ENCODE measurements around the gene PHOX2A.

PHOX2A gene

DNA sequence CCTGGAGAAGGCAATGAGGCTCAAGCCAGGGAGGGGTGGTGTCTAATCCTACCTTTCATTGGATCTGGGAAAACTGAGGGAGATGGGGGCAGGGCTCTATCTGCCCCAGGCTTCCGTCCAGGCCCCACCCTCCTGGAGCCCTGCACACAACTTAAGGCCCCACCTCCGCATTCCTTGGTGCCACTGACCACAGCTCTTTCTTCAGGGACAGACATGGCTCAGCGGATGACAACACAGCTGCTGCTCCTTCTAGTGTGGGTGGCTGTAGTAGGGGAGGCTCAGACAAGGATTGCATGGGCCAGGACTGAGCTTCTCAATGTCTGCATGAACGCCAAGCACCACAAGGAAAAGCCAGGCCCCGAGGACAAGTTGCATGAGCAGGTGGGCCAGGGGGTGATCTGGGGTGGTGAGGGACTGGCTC lies 52.0 kb downstream of the PHOX2A start, which contains the start of gene FOLR1:
Gene FOLR1, plus strand, starts transcription at position 180 of the 421 bp plus-strand sequence. Its CDS starts 34 bp downstream, at position 214.
- no peak within 1 kb of the TSS for H3K4me2 ChIP-seq (ENCODE audit: low read length)
- no peaks in the 10 kb centered on the region for H3K79me2 ChIP-seq (ENCODE audit: control insufficient read depth, low read length)
- H3K9me2 ChIP-seq (replicated peaks; ENCODE audit: control insufficient read depth, low read length): no peaks in the 10 kb centered on the region
- TF ChIP-seq, protein P1, sequence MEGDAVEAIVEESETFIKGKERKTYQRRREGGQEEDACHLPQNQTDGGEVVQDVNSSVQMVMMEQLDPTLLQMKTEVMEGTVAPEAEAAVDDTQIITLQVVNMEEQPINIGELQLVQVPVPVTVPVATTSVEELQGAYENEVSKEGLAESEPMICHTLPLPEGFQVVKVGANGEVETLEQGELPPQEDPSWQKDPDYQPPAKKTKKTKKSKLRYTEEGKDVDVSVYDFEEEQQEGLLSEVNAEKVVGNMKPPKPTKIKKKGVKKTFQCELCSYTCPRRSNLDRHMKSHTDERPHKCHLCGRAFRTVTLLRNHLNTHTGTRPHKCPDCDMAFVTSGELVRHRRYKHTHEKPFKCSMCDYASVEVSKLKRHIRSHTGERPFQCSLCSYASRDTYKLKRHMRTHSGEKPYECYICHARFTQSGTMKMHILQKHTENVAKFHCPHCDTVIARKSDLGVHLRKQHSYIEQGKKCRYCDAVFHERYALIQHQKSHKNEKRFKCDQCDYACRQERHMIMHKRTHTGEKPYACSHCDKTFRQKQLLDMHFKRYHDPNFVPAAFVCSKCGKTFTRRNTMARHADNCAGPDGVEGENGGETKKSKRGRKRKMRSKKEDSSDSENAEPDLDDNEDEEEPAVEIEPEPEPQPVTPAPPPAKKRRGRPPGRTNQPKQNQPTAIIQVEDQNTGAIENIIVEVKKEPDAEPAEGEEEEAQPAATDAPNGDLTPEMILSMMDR (IDR thresholded peaks at IDR 0.05; ENCODE audit: low read depth, low read length, poor library complexity, severe bottlenecking): no peak
- no peak for TF ChIP-seq EZH2phosphoT487 (IDR thresholded peaks at IDR 0.05; ENCODE audit: borderline replicate concordance, low read length)
- H3K9me3 ChIP-seq (ENCODE audit: control insufficient read depth, insufficient read depth, low read length): no peaks in the 10 kb centered on the region
- no peak within 1 kb of the TSS for H3K4me3 ChIP-seq (ENCODE audit: low read length)
- no peak within 1 kb of the TSS for H3K27ac ChIP-seq (ENCODE audit: low read depth, low read length)
- H3F3A ChIP-seq (ENCODE audit: control insufficient read depth, insufficient read depth): no peaks in the 10 kb centered on the region
- no peaks in the 10 kb centered on the region for H3K36me3 ChIP-seq (ENCODE audit: control insufficient read depth, low read length)
- no peaks in the 10 kb centered on the region for H3K4me1 ChIP-seq (ENCODE audit: control insufficient read depth, low read length)
- H4K20me1 ChIP-seq (ENCODE audit: control insufficient read depth, insufficient read depth, low read depth, low read length): no peaks in the 10 kb centered on the region
- no peaks in the 10 kb centered on the region for H3K27me3 ChIP-seq (ENCODE audit: control insufficient read depth, low read length)

DNA sequence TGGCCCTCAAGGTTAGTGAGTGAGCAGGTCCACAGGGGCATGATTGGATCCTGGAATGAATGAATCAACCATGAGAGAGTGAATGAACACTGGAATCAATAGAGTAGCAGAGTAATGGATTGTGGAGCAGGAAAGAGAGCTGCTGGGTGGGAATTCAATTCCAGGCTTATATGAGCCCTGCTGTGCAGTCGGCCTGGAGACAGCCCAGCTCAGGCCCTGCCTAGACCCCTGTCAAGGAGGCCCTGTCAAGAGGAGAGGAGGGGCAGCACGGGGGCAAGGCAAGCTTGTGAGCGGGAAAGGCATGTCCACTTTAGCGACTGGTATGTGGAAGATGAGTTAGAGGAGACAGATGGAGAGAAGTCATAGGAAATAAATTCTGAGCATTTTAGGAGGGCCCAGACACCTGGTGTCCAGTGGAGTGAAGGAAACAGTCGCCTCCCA lies 53.3 kb downstream of the PHOX2A start:
- no peaks in the 10 kb centered on the region for H3K9me2 ChIP-seq (replicated peaks; ENCODE audit: control insufficient read depth, low read length)
- no peaks in the 10 kb centered on the region for H3F3A ChIP-seq (ENCODE audit: control insufficient read depth, insufficient read depth)
- no peak overlapping the region for H3K4me2 ChIP-seq (ENCODE audit: low read length)
- TF ChIP-seq, protein P1 (IDR thresholded peaks at IDR 0.05; ENCODE audit: low read depth, low read length, poor library complexity, severe bottlenecking): no peak
- no peak for TF ChIP-seq EZH2phosphoT487 (IDR thresholded peaks at IDR 0.05; ENCODE audit: borderline replicate concordance, low read length)
- H3K4me3 ChIP-seq (ENCODE audit: low read length): no peak overlapping the region
- H3K27ac ChIP-seq (ENCODE audit: low read depth, low read length): no peak overlapping the region
- H3K36me3 ChIP-seq (ENCODE audit: control insufficient read depth, low read length): no peaks in the 10 kb centered on the region
- H3K79me2 ChIP-seq (ENCODE audit: control insufficient read depth, low read length): no peaks in the 10 kb centered on the region
- H3K9me3 ChIP-seq (ENCODE audit: control insufficient read depth, insufficient read depth, low read length): no peaks in the 10 kb centered on the region
- no peaks in the 10 kb centered on the region for H4K20me1 ChIP-seq (ENCODE audit: control insufficient read depth, insufficient read depth, low read depth, low read length)
- H3K4me1 ChIP-seq (ENCODE audit: control insufficient read depth, low read length): no peaks in the 10 kb centered on the region
- H3K27me3 ChIP-seq (ENCODE audit: control insufficient read depth, low read length): no peaks in the 10 kb centered on the region

DNA sequence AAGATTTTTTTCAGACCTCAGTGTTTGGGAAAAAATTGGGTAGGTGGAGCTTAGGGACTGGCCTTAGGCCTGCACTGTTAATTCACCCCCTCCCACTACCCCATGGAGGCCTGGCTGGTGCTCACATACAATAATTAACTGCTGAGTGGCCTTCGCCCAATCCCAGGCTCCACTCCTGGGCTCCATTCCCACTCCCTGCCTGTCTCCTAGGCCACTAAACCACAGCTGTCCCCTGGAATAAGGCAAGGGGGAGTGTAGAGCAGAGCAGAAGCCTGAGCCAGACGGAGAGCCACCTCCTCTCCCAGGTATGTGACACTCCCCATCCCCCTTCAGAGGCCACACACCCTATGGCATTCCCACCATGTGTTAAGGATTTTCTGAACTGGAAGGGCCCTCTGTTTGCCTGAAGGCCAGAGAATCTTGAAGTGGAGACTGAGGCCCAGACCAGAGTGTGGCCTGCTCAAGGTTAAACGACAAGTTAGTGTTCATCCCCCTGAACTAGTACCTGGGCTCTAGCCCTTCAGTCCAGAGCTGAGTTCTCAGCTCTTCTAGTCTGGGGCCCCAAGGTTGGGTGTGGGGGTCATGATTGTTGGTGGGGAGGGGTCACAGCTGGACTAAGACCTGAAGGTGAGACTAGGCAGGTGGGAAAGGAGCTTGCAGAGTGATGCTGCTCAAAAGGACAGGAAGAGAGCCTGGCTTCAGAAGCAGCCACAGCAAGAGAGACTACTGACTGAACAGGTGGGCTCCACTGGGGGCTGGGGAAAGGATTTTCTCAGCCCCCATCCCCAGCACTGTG lies 54.3 kb downstream of the PHOX2A start:
- H3K27ac ChIP-seq (ENCODE audit: low read depth, low read length): no peak overlapping the region
- no peaks in the 10 kb centered on the region for H3K9me2 ChIP-seq (replicated peaks; ENCODE audit: control insufficient read depth, low read length)
- TF ChIP-seq, protein P1 (IDR thresholded peaks at IDR 0.05; ENCODE audit: low read depth, low read length, poor library complexity, severe bottlenecking): no peak
- no peak for TF ChIP-seq EZH2phosphoT487 (IDR thresholded peaks at IDR 0.05; ENCODE audit: borderline replicate concordance, low read length)
- H3F3A ChIP-seq (ENCODE audit: control insufficient read depth, insufficient read depth): no peaks in the 10 kb centered on the region
- H3K4me2 ChIP-seq (ENCODE audit: low read length): no peak overlapping the region
- H3K36me3 ChIP-seq (ENCODE audit: control insufficient read depth, low read length): no peaks in the 10 kb centered on the region
- H4K20me1 ChIP-seq (ENCODE audit: control insufficient read depth, insufficient read depth, low read depth, low read length): no peaks in the 10 kb centered on the region
- H3K79me2 ChIP-seq (ENCODE audit: control insufficient read depth, low read length): no peaks in the 10 kb centered on the region
- H3K27me3 ChIP-seq (ENCODE audit: control insufficient read depth, low read length): no peaks in the 10 kb centered on the region
- H3K4me1 ChIP-seq (ENCODE audit: control insufficient read depth, low read length): no peaks in the 10 kb centered on the region
- H3K9me3 ChIP-seq (ENCODE audit: control insufficient read depth, insufficient read depth, low read length): no peaks in the 10 kb centered on the region
- no peak overlapping the region for H3K4me3 ChIP-seq (ENCODE audit: low read length)
